NCI-H2029 (cell line): ENCODE measurements around the gene NAA50.
A peak's percentile ranks its signal among the peaks of the same experiment; 100 is the strongest.

Experiments
- DNase-seq: peaks from one replicate; lab custom pipeline; 2025; lab: John Stamatoyannopoulos, UW

The NAA50 gene

DNA sequence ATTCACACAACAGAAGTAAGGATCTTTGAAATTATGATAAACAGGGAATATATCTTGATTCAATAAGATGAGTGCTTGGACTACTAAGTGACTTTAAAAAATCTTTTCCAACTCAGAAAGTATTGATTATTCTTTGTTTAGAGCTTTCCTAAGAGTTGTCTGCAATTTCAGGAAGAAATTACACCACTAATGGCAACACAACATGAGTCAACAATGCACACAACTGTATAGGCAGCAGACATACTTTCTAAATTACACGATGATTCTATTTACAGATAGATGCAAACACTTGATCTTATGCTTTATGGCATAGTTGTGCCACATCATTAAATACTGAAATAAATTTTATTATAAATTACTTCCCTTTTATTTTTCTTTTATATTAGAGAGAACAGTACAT, 4.4 kb downstream of the NAA50 start:
- no peak for DNase-seq

DNA sequence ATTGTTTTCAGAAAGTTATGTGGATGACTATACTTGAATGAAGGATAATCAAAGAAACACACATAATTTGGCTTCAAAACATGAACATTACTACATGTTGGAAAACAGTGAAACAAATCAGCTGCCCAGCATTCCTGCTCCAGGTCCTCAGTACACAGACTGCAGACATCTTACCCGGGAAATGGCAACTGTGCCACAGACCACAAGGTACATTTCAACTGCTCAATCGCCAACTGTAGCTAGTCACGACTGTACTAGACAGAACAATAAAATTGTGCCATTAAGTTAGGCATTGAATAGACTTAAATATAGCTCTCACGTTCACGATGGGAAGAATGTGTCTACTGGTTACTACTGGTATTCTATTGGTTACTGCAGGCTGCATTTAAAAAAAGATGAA, 5.0 kb downstream of the NAA50 start:
- DNase-seq: no peak

DNA sequence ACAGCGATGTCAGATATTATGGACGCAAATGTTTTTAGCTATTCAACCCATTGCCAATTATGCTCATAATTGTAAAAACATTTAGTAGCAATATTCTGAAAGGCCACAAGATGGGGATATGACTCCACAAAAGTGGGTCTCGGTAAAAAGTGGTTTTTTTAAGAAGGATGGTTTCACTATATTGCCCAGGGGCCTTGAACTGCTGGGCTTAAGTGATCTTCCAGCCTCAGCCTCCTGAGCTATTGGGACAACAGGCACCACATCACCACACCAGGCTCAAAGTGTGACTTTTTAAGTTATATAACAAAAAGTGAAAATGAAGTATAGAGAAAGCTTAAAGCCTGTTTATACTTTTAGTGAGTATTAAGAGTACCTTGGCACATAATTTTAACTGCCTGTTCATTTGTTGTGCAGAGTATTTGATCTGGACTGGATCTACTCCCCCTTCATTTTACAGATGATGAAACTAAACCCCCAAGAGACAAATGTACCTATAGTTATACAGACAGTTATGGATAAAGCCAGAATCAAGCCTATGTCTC, 9.4 kb downstream of the NAA50 start:
- peak; percentile 47 for DNase-seq

DNA sequence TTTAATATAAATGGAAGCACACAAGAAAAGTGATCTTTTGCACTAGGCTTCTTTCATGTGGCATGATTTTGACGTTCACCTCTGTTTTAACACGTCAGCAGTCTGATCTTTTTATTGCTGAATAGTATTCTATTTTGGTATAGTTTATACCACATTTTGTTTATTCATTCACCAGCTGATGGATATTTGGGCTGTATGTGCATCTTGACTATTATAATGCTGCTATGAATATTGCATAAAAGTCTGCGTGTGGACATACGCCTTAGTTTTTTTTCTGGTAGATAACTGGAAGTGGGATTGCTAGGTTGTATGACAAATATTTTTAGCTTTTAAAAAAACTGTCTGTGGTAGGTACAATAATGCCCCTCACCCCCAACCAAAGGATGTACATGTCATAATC, 14.4 kb downstream of the NAA50 start:
- DNase-seq: no peak

DNA sequence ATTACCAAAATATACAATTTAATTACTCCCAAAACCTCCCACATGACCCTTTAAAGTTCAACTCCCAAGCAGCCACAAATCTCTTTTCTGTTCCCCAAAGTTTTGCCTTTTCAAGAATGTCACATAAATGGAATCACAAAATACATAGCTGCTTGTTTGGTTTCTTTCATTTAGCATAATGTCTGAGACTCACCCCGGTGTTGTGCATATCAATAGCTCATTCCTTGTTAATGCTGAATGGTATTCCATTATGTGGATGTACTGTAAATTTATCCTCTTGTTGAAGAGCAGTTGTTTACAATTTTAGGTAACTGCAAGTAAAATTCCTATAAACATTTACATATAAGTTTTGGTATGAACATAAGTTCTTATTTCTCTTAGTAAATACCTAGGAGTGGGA, 15.5 kb downstream of the NAA50 start:
- DNase-seq: no peak

DNA sequence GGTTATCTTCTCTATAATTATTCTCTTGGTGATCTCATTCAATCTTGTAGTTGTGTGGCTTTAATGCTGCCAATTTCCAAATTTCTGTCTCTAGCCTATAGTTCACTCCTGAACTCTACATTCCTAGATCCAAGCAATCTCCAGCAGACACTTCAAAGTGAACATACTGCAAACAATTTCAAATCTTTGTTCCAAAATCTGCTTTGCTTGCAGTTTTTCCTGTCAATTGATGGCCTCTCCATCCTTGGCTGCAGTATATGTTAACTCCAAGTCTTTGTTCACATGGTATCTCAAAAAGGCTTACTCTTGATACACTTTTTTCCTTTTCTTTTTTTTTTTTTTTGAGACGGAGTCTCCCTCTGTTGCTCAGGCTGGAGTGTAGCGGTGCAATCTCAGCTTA, 17.4 kb downstream of the NAA50 start:
- DNase-seq: no peak

DNA sequence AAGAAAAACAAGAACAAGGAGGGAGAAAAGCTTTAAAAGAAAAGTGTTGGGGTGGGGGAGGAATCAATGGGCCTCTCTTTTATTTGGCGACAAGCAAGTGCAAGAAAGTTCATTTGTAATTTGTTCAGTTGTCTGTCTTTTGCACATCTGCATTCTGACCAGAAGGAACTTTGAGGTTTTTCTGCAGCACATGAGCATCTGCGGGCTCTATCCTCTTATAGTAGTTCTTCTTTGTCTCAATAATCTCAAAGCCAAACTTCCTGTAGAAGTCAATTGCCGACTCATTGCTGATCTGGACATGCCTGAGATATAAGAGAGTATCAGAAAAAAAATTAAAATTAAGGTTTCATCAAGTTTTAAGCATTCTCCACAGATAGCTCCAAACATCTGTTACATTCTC, 24.4 kb downstream of the NAA50 start:
- no peak for DNase-seq

DNA sequence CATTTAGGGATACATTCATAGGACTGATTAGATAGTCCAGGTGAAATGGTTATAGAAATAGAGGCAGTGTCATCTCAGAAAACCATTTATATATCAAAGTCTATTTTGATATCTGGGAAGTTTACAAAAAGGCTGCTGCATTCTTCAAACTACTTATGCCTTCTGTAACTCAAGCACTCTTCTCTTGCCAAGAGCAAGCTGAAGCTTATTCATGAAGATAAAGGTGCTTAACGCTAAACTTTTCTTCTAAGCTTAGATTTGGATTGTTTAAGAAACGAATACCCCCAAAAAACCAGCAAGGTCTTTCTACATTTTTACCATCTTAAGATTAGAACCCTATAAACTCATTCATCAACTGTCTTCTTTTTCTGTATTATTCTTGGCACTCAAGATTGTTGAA, 26.3 kb downstream of the NAA50 start:
- DNase-seq: no peak

DNA sequence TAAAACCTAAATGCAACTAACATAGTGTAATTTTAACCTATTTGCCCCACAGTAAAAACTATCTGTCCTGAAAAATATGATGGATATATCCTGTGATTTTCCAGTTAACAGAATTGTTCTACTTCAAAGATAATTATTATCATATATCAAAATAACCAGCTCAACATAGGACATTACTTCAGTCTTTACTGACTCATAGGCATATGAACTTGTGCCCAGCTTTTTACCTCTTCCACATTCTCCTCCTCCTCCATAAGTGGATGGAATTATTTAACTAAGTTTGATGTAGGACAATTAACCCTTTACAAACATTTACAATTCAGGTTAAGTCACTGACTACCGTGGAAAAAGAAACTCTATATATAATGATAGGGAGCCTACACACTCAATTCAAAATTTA, 26.8 kb downstream of the NAA50 start:
- no peak for DNase-seq

DNA sequence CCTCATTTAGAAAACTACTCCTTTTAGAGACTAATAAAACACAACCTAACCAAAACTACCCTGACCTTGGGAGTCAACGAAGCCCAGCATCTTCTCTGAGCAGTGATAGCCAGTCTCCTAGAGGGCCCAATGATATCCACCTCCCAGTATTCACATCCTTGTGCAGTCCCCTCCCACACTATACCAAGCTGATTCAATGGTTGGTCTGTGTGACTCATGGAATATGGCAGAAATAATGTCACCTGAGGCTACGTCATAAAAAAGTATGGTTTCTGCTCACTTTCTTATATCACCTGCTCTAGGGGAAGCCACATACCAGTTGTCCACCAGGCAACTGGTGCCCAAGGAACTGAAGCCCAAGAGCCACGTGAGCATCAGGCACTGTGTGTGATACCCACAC, 28.2 kb downstream of the NAA50 start:
- no peak for DNase-seq

DNA sequence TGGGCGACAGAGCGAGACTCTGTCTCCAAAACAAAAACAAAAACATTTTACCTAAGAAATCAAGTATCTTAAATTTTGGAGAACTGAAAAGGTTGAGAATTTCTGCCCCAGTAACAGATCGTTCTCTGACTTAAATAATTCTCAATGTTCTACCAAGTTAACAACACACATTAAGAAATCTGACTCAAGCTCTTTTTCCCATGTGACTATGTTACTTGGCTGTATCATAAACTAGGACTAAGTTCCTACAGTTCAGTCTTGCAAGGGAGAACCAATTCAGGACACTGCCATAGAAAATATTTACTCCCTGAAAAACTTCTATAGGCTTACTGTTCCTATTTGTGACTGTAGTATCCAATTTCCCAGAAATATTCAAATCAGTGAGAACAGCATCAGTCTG, 28.7 kb downstream of the NAA50 start:
- no peak for DNase-seq

DNA sequence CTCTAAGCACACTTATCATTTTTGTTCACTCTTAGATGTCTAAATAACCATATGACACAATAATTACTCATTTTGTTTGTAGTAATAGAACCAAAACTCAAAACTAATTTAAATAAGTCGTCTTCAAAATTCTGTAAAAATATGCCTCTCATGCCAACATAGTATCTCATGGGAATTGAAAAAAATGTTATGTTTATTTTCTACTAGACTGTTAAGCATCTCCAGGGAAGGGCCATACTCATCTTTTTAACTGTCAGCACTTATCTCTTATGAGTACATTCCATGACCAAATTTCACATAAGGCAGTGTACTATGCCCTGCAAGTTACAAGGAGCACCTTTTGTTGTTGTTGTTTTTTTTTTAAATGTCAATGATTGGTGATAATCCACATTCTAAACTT, 31.3 kb downstream of the NAA50 start:
- DNase-seq: no peak

DNA sequence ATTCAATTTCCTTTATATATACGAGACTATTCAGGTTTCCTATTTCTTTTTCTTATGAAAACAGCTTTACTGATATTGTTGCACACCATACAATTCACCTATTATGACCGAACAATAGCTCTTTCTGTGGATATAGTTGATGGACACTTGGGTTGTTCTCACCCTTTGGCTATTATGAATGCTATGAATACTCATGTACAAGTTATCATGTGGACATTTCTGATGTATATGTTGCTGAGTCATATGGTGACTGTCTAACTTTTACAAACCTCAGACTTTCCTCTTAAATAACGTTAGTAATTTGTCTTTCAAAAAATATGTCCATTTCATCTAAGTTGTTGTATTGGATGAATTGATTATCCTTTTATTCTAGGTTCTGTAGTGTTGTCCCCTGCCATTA, 33.9 kb downstream of the NAA50 start:
- DNase-seq: no peak

DNA sequence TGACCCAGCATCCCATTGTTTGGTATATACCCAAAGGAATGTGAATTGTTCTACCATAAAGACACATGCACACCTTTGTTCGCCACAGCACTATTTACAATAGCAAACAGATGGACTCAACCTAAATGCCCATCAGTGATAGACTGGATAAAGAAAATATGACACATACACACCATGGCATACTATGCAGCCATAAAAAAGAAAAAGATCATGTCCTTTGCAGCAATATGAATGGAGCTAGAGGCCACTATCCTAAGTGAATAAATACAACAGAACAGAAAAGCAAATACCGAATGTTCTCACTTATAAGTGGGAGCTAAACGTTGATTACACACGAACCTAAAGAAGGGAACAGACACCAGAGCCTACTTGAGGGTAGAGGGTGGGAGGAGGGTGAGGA, 38.2 kb downstream of the NAA50 start:
- no peak for DNase-seq

DNA sequence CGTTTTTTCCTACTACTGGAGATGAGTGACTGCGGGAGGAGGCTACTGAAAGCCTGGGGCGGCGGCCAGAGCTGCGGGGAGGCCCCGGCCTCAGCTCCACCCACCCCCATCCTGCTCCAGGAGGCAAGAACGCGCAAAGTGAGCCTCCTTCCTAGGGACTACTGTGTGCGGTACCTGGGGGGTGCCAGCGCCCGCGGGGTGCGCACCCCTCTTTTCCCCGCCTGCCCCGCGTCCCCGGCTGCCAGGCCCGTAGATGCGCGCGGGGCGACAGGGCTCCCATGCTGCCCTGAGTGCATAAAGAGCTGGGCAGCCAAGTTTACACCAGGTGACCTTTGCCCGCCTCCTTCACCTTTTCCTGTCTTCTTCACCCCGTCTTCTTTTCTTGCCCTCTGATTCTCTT, 47.1 kb downstream of the NAA50 start:
- no peak for DNase-seq

DNA sequence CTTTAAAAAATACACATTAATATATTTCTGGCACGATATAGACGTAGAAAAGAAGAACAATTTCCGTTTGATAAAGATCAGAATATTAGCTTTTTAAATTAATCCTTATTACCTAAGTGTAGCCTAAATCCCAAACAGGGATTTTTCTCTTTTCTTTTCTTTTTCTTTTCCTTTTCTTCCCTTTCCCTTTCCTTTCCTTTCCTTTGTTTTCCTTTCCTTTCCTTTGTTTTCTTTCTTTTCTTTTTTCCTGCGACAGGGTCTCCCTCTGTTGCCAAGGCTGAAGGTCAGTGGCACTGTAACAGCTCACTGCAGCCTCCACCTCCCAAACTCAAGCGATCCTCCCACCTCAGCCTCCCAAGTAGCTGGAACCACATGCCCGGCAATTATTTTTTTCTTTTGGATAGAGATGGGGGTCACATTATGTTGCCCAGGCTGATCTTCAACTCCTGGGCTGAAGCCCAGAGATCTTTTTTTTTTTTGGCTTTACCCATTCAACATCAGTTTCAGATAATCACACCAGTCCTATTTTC, 47.8 kb downstream of the NAA50 start:
- DNase-seq: no peak

DNA sequence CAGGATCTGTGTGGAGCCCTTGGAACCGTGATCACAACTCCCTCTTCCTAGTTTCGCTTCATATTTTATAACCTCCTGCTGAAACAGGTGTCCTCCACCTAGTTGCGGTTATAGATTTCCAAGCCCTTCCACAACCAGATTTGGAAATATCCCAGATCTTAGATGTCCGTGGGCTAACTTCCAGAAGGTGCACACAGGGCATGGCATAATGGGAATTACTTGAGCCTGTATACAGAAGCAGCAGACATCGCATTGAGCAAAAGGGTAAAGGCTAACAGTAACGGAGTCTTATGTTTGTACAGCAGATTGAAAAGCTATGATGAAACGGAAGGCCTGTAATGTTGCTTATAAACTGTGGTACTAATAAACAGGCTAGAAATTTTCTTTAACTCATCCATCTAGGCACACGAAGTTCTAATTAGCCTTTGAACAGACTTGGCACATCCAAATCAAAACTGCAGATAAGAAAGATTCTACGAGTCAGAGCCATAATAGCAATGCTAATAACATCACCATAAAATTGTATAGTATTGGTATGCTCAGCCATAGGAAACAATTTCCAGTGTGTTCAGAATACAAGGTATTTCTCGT, 48.5 kb downstream of the NAA50 start:
- DNase-seq: peak; percentile 41

DNA sequence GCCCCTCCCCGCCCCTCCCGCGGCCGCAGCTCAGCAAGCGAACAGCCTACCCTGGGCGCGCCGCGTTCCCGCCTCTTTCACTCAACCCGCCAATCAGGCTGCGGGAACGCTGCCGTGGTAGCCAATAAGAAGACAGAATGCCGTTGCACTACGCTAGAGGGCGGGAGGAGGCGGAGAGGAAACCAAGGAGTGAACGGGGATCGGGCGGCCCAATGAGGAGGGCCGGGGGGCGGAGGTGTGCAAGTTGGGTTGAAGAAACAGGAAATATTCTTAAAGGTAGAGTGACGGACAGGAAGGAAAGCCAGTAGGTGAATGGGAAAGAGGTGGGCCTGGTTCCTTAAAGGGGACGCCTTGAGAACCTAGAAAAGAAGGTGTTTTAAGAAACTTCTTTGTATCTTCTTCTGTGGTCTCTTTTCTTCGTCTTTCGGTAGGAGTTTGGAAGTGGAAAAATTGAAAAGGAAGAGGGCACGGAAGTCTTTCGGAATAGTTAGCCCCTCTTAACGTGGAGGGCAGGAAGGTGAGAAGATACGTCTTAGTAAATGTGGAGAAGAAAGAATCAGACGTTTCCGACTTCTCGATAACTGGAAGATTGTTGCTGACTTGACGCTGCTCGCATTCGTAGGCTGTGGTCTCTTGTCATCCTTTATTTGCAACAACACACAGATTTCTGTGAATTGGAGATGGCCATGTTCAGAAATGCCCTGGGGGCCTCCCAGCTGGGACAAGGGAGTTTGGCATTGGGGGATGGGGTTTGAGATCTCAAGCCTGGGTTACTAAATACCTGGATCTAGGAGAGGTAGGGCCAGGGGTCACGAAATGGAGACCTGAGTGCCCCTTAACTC, 49.2 kb downstream of the NAA50 start:
- peak; percentile 99 for DNase-seq

DNA sequence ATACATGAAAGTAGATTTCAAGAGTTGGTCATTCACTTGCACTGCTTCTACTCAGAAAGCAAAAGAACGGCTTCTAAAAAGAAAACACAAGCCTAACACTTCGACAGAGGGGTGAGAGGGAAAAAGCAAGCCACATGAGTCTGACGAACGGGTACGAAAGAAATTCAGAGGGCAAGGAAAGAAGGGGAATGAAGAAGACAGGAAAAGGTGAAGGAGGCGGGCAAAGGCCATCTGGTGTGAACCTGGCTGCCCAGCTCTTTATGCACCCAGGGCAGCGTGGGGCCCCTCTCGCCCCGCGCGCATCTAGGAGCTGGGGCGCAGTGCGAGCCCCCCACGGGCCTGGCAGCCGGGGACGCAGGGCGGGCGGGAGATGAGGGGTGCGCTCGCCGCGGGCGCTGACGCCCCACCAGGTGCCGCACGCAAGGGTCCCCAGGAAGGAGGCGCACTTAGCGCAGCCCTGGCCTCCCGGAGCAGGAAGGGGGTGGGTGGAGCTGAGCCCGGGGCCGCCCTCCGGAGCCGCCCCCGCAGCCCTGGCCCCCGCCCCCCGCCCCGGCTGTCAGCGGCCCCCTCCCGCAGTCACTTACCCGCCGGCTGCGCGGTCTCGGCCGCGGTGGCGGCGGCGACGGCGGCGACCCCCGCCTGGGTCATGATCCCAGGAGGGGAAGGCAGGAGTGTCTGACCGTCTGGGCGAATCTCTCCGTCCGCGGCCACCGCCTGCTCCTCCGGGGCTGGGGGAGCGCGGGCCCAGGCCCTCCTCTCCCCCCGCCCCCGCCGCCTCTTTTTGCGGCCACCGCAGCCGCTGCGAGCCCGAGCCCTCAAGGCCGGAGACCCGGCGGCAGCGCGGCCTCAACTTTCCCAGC, 50.0 kb downstream of the NAA50 start, which contains the start of gene USF3:
USF3 (minus strand) TSS at position 857 of the 860 bp plus-strand sequence. CDS start 21,764 bp downstream, outside the sequence.
- peak; percentile 23 for DNase-seq

DNA sequence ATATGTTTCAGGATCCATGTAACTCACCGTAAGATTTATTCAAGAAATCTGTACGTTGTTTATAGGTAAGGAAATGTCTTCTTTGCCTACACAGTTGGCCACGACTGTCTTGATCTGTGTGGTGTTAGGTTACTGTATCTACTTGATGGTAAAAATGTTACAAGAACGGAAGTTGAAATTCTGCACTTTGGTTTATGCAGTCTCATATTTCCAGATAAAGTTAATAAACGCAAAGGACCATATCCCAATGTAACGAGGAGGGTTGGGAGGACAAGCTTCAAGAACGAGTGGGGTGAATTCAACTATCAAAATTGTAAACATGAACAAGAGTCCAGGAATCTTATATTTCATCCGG, 50.6 kb downstream of the NAA50 start:
- DNase-seq: no peak

DNA sequence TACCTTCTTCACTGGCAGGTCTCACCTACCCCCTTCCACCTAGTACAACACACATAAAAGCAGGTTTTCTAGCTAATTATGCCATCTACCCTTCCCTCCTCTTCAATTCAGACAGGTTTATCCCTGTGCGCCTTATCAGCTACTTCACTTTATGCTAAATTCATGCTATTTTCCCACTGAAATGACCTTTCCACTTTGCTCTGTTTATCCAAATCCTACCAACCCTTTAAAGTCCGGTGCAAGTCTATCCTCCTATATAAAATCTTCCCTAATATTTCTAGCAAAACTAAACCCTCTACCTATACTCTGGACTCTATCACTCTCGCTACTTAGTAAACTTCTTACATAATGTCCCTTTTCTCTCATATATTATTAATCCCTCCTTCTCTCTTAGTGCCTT, 55.6 kb downstream of the NAA50 start:
- no peak for DNase-seq

DNA sequence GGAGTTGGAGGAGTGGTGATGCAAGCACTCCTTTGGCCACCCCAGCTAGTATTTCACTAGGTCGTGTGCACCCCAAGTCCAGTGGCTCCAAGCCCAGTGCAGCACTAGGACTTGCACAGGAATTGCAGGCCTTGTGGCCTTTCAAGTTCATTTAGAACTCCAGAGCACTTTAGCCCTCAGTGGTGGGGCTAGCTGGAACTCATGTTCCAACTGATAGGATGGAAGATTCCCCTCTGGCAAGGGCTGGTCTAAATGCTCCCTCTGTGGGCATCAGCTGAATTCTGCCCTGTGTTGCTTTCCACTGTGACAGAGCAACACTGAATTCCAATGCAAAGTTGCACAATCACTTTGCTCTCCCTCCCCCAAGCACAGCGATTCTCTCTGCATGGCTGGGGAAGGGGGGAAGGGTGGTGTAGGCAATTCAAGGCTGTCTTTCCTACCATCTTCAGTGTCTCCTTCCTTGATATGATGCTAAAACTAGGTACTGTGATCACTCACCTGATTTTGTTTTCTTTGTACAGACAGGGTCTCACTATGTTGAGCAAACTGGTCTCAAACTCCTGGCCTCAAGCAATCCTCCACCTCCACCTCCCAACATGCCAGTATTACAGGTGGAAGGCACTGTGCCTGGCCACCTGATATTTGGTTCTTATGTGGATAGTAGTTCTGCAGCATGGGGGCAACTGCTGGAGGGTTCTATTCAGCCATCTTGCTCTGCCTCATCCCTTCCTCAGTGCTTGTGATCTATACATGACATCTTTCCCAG, 59.9 kb downstream of the NAA50 start:
- no peak for DNase-seq
